GM12865 (cell line): ENCODE results near the gene ZNF200.

Experiments used
- DNase-seq: peaks from one replicate; pipeline ENCODE4 v3.0.0; 2010; ENCODE audit warnings: low read depth
- H3K4me3 ChIP-seq: 2 replicates; pipeline ENCODE4 v1.5.1; 2011; ENCODE audit warnings: mild to moderate bottlenecking, low read depth, low read length, control low read depth
- CTCF ChIP-seq: IDR thresholded peaks from 2 replicates; pipeline ENCODE4 v1.5.1; 2011; ENCODE audit warnings: low read length, control low read depth, low read depth, inconsistent platforms; ENCODE audit not compliant: insufficient read depth; ENCODE audit errors: missing control alignments

Gene ZNF200

GRCh38 chr16:3190949-3191353 is 44.0 kb downstream of the ZNF200 start:
- no peak overlapping the region for H3K4me3 ChIP-seq
- no peak for TF ChIP-seq CTCF
- DNase-seq = no peak

GRCh38 chr16:3189869-3190268 is 45.1 kb downstream of the ZNF200 start:
- no peak for DNase-seq
- TF ChIP-seq CTCF = no peak
- H3K4me3 ChIP-seq = no peak overlapping the region

GRCh38 chr16:3188925-3189825 is 45.8 kb downstream of the ZNF200 start:
- H3K4me3 ChIP-seq = peak overlapping the region; percentile 71
- no peak for TF ChIP-seq CTCF
- DNase-seq = peak; percentile 87

GRCh38 chr16:3188675-3188924 is 46.4 kb downstream of the ZNF200 start:
- TF ChIP-seq CTCF = no peak
- DNase-seq = no peak
- H3K4me3 ChIP-seq = peak overlapping the region; percentile 71

- no peak for TF ChIP-seq CTCF
- peak; percentile 88 for DNase-seq
- H3K4me3 ChIP-seq = peak within 1 kb of the TSS; percentile 71
Measured at GRCh38 chr16:3187798-3188674, 46.9 kb downstream of the ZNF200 start, which contains the start of gene OR1F1. OR1F1 (plus strand) TSS chr16:3188204.

- H3K4me3 ChIP-seq = no peak overlapping the region
- TF ChIP-seq CTCF = no peak
- DNase-seq = no peak
Measured at GRCh38 chr16:3186946-3187690, 47.8 kb downstream of the ZNF200 start.
